A673 (cell line): Measurements from ENCODE around the gene MEGF6. TPM values are rescaled to one million over a fixed set of nuclear protein-coding genes. Genes with fewer than 3 reads are reported as not detected.

Experiments
- BruUV-seq: library from RNA; stranded (reverse); fragments of 400-500 nt; replicated peaks from 2 replicates; lab custom pipeline; 2021; lab: Mats Ljungman, UMichigan
- CTCF ChIA-PET: fragments of 300-600 bp; sonication (Branson Sonifier 250); formaldehyde crosslinking; loops from one replicate; lab custom pipeline; 2022; ENCODE audit warnings: antibody characterized with exemption; lab: Charles Lee
- POLR2A ChIA-PET: fragments of 300-600 bp; sonication (Branson Sonifier 250); formaldehyde crosslinking; loops from one replicate; lab custom pipeline; 2022; ENCODE audit warnings: antibody characterized with exemption; ENCODE audit not compliant: low non-redundant PET; lab: Charles Lee
- DNase-seq: peaks from one replicate; pipeline ENCODE4 v3.0.0-alpha.2; 2015; ENCODE audit warnings: low spot score
- H3K27ac ChIP-seq: fragments of 200-600 bp; sonication (generic); 2 replicates; pipeline ENCODE4 v1.5.1; 2016; ENCODE audit warnings: mixed run types, low read depth, mild to moderate bottlenecking, mixed read lengths, antibody characterized with exemption, low read length; ENCODE audit not compliant: poor library complexity, severe bottlenecking
- H3K27me3 ChIP-seq: fragments of 200-600 bp; sonication (generic); replicated peaks from 2 replicates; pipeline ENCODE4 v1.6.1; 2017; ENCODE audit warnings: mixed run types, low read depth, mild to moderate bottlenecking, mixed read lengths, antibody characterized with exemption, low read length; ENCODE audit not compliant: insufficient read depth, poor library complexity
- H3K36me3 ChIP-seq: fragments of 200-600 bp; sonication (generic); 2 replicates; pipeline ENCODE4 v1.6.1; 2016; ENCODE audit warnings: mixed run types, mild to moderate bottlenecking, mixed read lengths, antibody characterized with exemption, low read length; ENCODE audit not compliant: insufficient read depth, poor library complexity, severe bottlenecking
- H3K4me1 ChIP-seq: fragments of 200-600 bp; sonication (generic); 2 replicates; pipeline ENCODE4 v1.6.1; 2017; ENCODE audit warnings: mixed run types, mild to moderate bottlenecking, mixed read lengths, antibody characterized with exemption, low read length; ENCODE audit not compliant: insufficient read depth, poor library complexity, severe bottlenecking
- H3K4me3 ChIP-seq: fragments of 200-600 bp; sonication (generic); 2 replicates; pipeline ENCODE4 v1.5.1; 2016; ENCODE audit warnings: low read depth, mixed run types, mild to moderate bottlenecking, mixed read lengths, low read length; ENCODE audit not compliant: poor library complexity, severe bottlenecking
- H3K9me3 ChIP-seq: fragments of 200-600 bp; sonication (generic); 2 replicates; pipeline ENCODE4 v1.6.1; 2016; ENCODE audit warnings: mixed run types, low read depth, mild to moderate bottlenecking, mixed read lengths, antibody characterized with exemption, low read length; ENCODE audit not compliant: poor library complexity, severe bottlenecking
- CTCF ChIP-seq: fragments of 300-800, 200-600 bp; sonication (generic); conservative IDR thresholded peaks from 2 replicates; pipeline ENCODE4 v1.5.1; 2017; ENCODE audit warnings: low read depth, mild to moderate bottlenecking, antibody characterized with exemption, low read length, moderate library complexity, mixed read lengths
- EZH2 ChIP-seq: fragments of 200-600 bp; sonication (generic); IDR thresholded peaks from 2 replicates; pipeline ENCODE4 v1.6.1; 2017; ENCODE audit warnings: borderline replicate concordance, low read depth, mild to moderate bottlenecking, mixed read lengths, antibody characterized with exemption, low read length; ENCODE audit not compliant: poor library complexity, severe bottlenecking
- intact Hi-C: fragments of 100-400 bp; cut with micrococcal nuclease; formaldehyde crosslinking; loops from one replicate; pipeline ENCODE4 v1.10.0; 2022; ENCODE audit not compliant: unreplicated experiment
- total RNA-seq: library from RNA; stranded (reverse); gene quantifications from 2 replicates; pipeline ENCODE4 v1.2.3, GENCODE V29; 2021

The MEGF6 gene
- total RNA-seq, 1 experiment from 2014 or later = 2.8 TPM

- TF ChIP-seq CTCF = no peak
- TF ChIP-seq EZH2 = no peak
- no peaks in the 10 kb centered on the region for H3K9me3 ChIP-seq
- DNase-seq = peak; percentile 91
- no TSS peak for BruUV-seq
- CTCF ChIA-PET = interaction anchor here (0.6 to 1.0 kb wide), 3 partner anchors 12 to 88 kb away, joined by 3 read pairs; no protein-coding TSS in a partner anchor
- H3K4me3 ChIP-seq = peak overlapping the region; percentile 52
- no peak overlapping the region for H3K27ac ChIP-seq
- no peaks in the 10 kb centered on the region for H3K27me3 ChIP-seq
- H3K4me1 ChIP-seq = peaks cover 7% of the 10 kb centered on the region
- POLR2A ChIA-PET = no interaction called here
- intact Hi-C loops = no loop called here
- H3K36me3 ChIP-seq = no peaks in the 10 kb centered on the region
These were observed 80.1 kb downstream of the MEGF6 start for GRCh38 chr1:3530926-3531818.

GRCh38 chr1:3530086-3530925, 81.0 kb downstream of the MEGF6 start:
- ChIA-PET POLR2A (no interaction called here), CTCF (interaction anchor here (0.6 kb wide), 1 partner anchor 91 kb away, joined by 3 read pairs; no protein-coding TSS in a partner anchor)
- Histone ChIP-seq H3K27me3 (no peaks in the 10 kb centered on the region), H3K4me3 (peak overlapping the region; percentile 52), H3K9me3 (no peaks in the 10 kb centered on the region), H3K27ac (no peak overlapping the region), H3K36me3 (no peaks in the 10 kb centered on the region), H3K4me1 (peaks cover 7% of the 10 kb centered on the region)
- DNase-seq = peak; percentile 9
- intact Hi-C loops = no loop called here
- BruUV-seq = no TSS peak
- no peak for TF ChIP-seq EZH2
- no peak for TF ChIP-seq CTCF

- TF ChIP-seq CTCF (no peak), EZH2 (no peak)
- CTCF ChIA-PET = no interaction called here
- POLR2A ChIA-PET = no interaction called here
- BruUV-seq = no TSS peak
- H3K27me3 ChIP-seq = no peaks in the 10 kb centered on the region
- no peak overlapping the region for H3K27ac ChIP-seq
- DNase-seq = no peak
- intact Hi-C loops = no loop called here
- no peak overlapping the region for H3K4me3 ChIP-seq
- H3K4me1 ChIP-seq = peaks cover 7% of the 10 kb centered on the region
- no peaks in the 10 kb centered on the region for H3K36me3 ChIP-seq
- H3K9me3 ChIP-seq = no peaks in the 10 kb centered on the region
These were observed 82.1 kb downstream of the MEGF6 start for GRCh38 chr1:3529099-3529729.
